Liver (tissue), 9 donors: Measurements from ENCODE around the gene THRA. TPM values are rescaled to one million over a fixed set of nuclear protein-coding genes. Genes with fewer than 3 reads are reported as not detected.

Experiments used
- DNase-seq: peaks from one replicate; pipeline ENCODE4 v3.0.0-alpha.2; 2017; ENCODE audit warnings: low spot score
- H3K27ac ChIP-seq, 2 donors: one replicate each; pipeline ENCODE4 v1.7.0; 2013; ENCODE audit warnings: inconsistent platforms in 2 of 2, low read length in 2 of 2, control low read depth in 1 of 2, low read depth in 1 of 2, mild to moderate bottlenecking in 1 of 2
- H3K27me3 ChIP-seq, 4 donors: one replicate each; pipeline versions ENCODE4 v1.6.1 to v1.7.0; 2013; ENCODE audit warnings: low read length in 3 of 4, inconsistent platforms in 1 of 4, mild to moderate bottlenecking in 1 of 4, moderate library complexity in 1 of 4; ENCODE audit not compliant: control insufficient read depth in 4 of 4, insufficient read depth in 4 of 4
- H3K36me3 ChIP-seq, 4 donors: one replicate each; pipeline versions ENCODE4 v1.6.1 to v1.7.0; 2013; ENCODE audit warnings: low read length in 3 of 4, mild to moderate bottlenecking in 3 of 4, low read depth in 1 of 4, moderate library complexity in 1 of 4; ENCODE audit not compliant: control insufficient read depth in 4 of 4, insufficient read depth in 3 of 4
- H3K4me1 ChIP-seq, 4 donors: one replicate each; pipeline versions ENCODE4 v1.6.1 to v1.7.0; 2013; ENCODE audit warnings: low read length in 3 of 4, mild to moderate bottlenecking in 3 of 4, moderate library complexity in 1 of 4; ENCODE audit not compliant: control insufficient read depth in 4 of 4, insufficient read depth in 4 of 4
- H3K4me3 ChIP-seq, 3 donors: one replicate each; pipeline versions ENCODE4 v1.6.1 to v1.7.0; 2013; ENCODE audit warnings: low read length in 3 of 3, control low read depth in 1 of 3, low read depth in 1 of 3, mild to moderate bottlenecking in 1 of 3
- H3K9ac ChIP-seq, 2 donors: one replicate each; pipeline ENCODE4 v1.7.0; 2013; ENCODE audit warnings: low read length in 2 of 2, mild to moderate bottlenecking in 2 of 2, moderate library complexity in 2 of 2, control low read depth in 1 of 2, low read depth in 1 of 2
- H3K9me3 ChIP-seq, 4 donors: one replicate each; pipeline versions ENCODE4 v1.6.1 to v1.7.0; 2013; ENCODE audit warnings: low read length in 3 of 4; ENCODE audit not compliant: control insufficient read depth in 4 of 4
- ATF3 ChIP-seq: IDR thresholded peaks from 2 replicates; pipeline ENCODE4 v1.6.1; 2016; ENCODE audit warnings: antibody characterized with exemption
- CTCF ChIP-seq: fragments of 150-350 bp; IDR thresholded peaks from 2 replicates; pipeline ENCODE4 v1.5.1; 2017; ENCODE audit warnings: improper control_type of control experiment, low read depth, low read length; ENCODE audit not compliant: missing input control
- EGR1 ChIP-seq, 2 donors: IDR thresholded peaks; 2 replicates each; pipeline ENCODE4 v1.6.1; 2016 to 2018; ENCODE audit warnings: antibody characterized with exemption in 2 of 2, low read depth in 2 of 2
- FOXA1 ChIP-seq: IDR thresholded peaks from 2 replicates; pipeline ENCODE4 v1.6.1; 2016; ENCODE audit warnings: antibody characterized with exemption
- FOXA2 ChIP-seq: IDR thresholded peaks from 2 replicates; pipeline ENCODE4 v1.6.1; 2016; ENCODE audit warnings: antibody characterized with exemption
- GABPA ChIP-seq, 2 donors: IDR thresholded peaks in 1 of 2; conservative IDR thresholded peaks in 1 of 2; 2 replicates each; pipeline ENCODE4 v1.6.1; 2016; ENCODE audit warnings: antibody characterized with exemption in 2 of 2, mild to moderate bottlenecking in 1 of 2, moderate library complexity in 1 of 2
- HNF4A ChIP-seq, 2 donors: conservative IDR thresholded peaks; 2 replicates each; pipeline ENCODE4 v1.6.1; 2016; ENCODE audit warnings: antibody characterized with exemption in 2 of 2, mild to moderate bottlenecking in 2 of 2
- HNF4G ChIP-seq: IDR thresholded peaks from 2 replicates; pipeline ENCODE4 v1.6.1; 2016; ENCODE audit warnings: antibody characterized with exemption
- JUND ChIP-seq, 2 donors: IDR thresholded peaks; 2 replicates each; pipeline ENCODE4 v1.6.1; 2016; ENCODE audit warnings: antibody characterized with exemption in 2 of 2
- MAX ChIP-seq: IDR thresholded peaks from 2 replicates; pipeline ENCODE4 v1.6.1; 2016; ENCODE audit warnings: antibody characterized with exemption
- NR2F2 ChIP-seq: IDR thresholded peaks from 2 replicates; pipeline ENCODE4 v1.6.1; 2016; ENCODE audit warnings: antibody characterized with exemption
- RAD21 ChIP-seq, 2 donors: IDR thresholded peaks; 2 replicates each; pipeline ENCODE4 v1.6.1; 2016; ENCODE audit warnings: antibody characterized with exemption in 2 of 2, mild to moderate bottlenecking in 2 of 2
- RXRA ChIP-seq, 2 donors: IDR thresholded peaks; 2 replicates each; pipeline ENCODE4 v1.6.1; 2017 to 2018; ENCODE audit warnings: antibody characterized with exemption in 2 of 2, mild to moderate bottlenecking in 1 of 2
- SP1 ChIP-seq: IDR thresholded peaks from 2 replicates; pipeline ENCODE4 v1.6.1; 2018; ENCODE audit warnings: antibody characterized with exemption, mild to moderate bottlenecking
- TAF1 ChIP-seq: conservative IDR thresholded peaks from 2 replicates; pipeline ENCODE4 v1.6.1; 2016; ENCODE audit warnings: antibody characterized with exemption, mild to moderate bottlenecking
- YY1 ChIP-seq: IDR thresholded peaks from 2 replicates; pipeline ENCODE4 v1.6.1; 2016; ENCODE audit warnings: antibody characterized with exemption, mild to moderate bottlenecking
- ZBTB33 ChIP-seq: IDR thresholded peaks from 2 replicates; pipeline ENCODE4 v1.6.1; 2016; ENCODE audit warnings: antibody characterized with exemption
- WGBS: extraction: QIAGEN DNeasy Blood & Tissue Kit; methylation state at CpG from one replicate; pipeline ENCODE4 v1.1.7; 2013; 5-methylcytosine and 5-hydroxymethylcytosine counted together
- polyA plus RNA-seq, 2 donors: library from polyadenylated mRNA; stranded (reverse) in 1 of 2; unstranded in 1 of 2; fragments of 200-250 nt in 1 of 2; fragments of >200 nt in 1 of 2; fragmentation: Nextera tagmentation in 1 of 2; extraction: Ambion mirVana in 1 of 2; gene quantifications; one replicate each; pipeline versions ENCODE4 v1.2.1 to v1.2.3, GENCODE V29; 2013 to 2015
- total RNA-seq, 2 donors: library from RNA; depleted of rRNA; stranded (reverse); fragments of >200 nt; gene quantifications; one replicate each; pipeline ENCODE4 v1.2.3, GENCODE V29; 2014
- TF ChIP-seq, protein P1 (sequence below): IDR thresholded peaks from 2 replicates; pipeline ENCODE4 v1.6.1; 2016; ENCODE audit warnings: antibody characterized with exemption, mild to moderate bottlenecking
- donor health status: healthy.
- donor health status: healthy.
- donor health status: healthy.
- donor health status: healthy.
- donor health status: healthy.

Gene THRA
- total and polyA plus RNA-seq, 4 donors = 3.2 to 10.3 (median 7.4) TPM

DNA sequence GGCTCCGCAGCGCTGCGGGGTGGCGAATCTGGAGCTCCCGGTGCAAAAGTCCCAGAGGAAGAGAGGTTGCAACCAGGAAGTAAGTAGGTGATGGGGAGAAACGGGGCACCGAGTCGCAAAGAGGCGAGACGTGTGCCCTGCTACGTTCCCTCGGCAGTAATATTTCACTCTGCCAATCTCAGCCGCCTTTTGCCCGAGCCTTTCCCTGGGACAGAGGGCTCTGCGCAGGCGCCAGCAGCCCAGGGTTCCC lies 37.6 kb downstream of the THRA start, which contains the start of gene NR1D1:
Gene NR1D1 (minus strand): TSS at position 171 of the 250 bp plus-strand sequence. CDS start 495 bp downstream, outside the sequence.
- TF ChIP-seq JUND (IDR thresholded peaks at IDR 0.05) (no peak), FOXA2 (no peak), FOXA1 (no peak), YY1 (peak; percentile 71), NR2F2 (no peak), MAX (no peak), HNF4G (no peak), RXRA (IDR thresholded peaks at IDR 0.05) (no peak), ZBTB33 (no peak), TAF1 (peak; percentile 98), CTCF (no peak), GABPA (IDR thresholded peaks at IDR 0.05 in 1 of 2, conservative IDR thresholded peaks at IDR 0.05 in 1 of 2) (no peak), HNF4A (conservative IDR thresholded peaks at IDR 0.05) (no peak), ATF3 (no peak), SP1 (no peak), EGR1 (IDR thresholded peaks at IDR 0.05; ENCODE audit: low read depth in 2 of 2) (no peak), RAD21 (IDR thresholded peaks at IDR 0.05) (no peak)
- TF ChIP-seq, protein P1, sequence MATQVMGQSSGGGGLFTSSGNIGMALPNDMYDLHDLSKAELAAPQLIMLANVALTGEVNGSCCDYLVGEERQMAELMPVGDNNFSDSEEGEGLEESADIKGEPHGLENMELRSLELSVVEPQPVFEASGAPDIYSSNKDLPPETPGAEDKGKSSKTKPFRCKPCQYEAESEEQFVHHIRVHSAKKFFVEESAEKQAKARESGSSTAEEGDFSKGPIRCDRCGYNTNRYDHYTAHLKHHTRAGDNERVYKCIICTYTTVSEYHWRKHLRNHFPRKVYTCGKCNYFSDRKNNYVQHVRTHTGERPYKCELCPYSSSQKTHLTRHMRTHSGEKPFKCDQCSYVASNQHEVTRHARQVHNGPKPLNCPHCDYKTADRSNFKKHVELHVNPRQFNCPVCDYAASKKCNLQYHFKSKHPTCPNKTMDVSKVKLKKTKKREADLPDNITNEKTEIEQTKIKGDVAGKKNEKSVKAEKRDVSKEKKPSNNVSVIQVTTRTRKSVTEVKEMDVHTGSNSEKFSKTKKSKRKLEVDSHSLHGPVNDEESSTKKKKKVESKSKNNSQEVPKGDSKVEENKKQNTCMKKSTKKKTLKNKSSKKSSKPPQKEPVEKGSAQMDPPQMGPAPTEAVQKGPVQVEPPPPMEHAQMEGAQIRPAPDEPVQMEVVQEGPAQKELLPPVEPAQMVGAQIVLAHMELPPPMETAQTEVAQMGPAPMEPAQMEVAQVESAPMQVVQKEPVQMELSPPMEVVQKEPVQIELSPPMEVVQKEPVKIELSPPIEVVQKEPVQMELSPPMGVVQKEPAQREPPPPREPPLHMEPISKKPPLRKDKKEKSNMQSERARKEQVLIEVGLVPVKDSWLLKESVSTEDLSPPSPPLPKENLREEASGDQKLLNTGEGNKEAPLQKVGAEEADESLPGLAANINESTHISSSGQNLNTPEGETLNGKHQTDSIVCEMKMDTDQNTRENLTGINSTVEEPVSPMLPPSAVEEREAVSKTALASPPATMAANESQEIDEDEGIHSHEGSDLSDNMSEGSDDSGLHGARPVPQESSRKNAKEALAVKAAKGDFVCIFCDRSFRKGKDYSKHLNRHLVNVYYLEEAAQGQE = peak; percentile 74
- peak within 1 kb of the TSS; percentile 98 to 99 for H3K27ac ChIP-seq
- DNase-seq = no peak
- WGBS = under 1% methylated on average over 16 of the region's 16 CpGs
- H3K4me1 ChIP-seq = peaks cover 25 to 67% (median 47%) of the 10 kb centered on the region in 4 donors
- H3K9me3 ChIP-seq = no peaks in the 10 kb centered on the region
- no peaks in the 10 kb centered on the region for H3K27me3 ChIP-seq
- peak within 1 kb of the TSS; percentile 64 to 97 (median 93) for H3K4me3 ChIP-seq
- peak within 1 kb of the TSS; percentile 96 to 99 for H3K9ac ChIP-seq
- H3K36me3 ChIP-seq = peaks cover 0 to 13% (median 7%) of the 10 kb centered on the region in 4 donors
